GM21515 (cell line): ENCODE measurements around the gene ELAVL1.

ENCODE experiments used
- ATAC-seq: cut with Tn5 transposase; IDR thresholded peaks from one replicate; pipeline ENCODE4 v1.9.1; 2021; ENCODE audit not compliant: unreplicated experiment

The ELAVL1 gene

DNA sequence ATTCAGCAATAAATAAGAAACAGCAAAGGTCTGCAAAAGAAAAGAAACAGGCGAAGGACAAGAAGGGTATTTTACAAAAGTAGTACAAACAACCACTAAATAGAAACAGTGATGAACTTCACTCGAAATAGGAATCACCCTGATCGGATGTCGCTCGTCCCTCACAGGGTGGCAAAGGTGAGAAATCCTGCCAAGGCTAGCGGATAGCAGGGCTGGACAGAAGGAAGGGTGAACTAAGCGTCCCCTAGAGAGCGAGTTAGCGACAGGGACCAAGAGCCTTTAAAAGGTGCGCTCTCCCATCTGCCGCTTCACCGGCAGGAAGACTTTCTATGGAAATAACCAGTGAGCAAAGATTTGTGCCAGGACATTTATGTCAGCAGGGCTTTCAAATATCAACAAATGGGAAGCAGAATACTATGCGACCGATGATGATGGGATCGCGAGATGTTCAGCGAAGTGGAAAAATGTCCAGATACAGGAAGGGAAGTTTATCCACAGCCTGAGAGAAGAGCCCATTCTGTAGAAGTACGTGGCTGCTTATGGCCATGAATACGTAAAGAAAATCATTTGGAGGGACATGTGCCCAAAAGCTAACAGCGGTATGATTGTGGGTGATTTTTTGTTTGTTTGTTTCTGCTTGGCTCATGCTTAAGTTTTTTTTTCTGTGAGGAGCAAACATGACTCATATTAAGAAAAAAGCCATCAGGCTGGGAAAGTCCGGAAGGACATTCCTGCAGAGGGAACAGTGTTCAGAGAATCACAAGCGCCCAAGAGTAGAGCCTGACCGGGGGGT is 18.9 kb downstream of the ELAVL1 start:
- no peak for ATAC-seq

DNA sequence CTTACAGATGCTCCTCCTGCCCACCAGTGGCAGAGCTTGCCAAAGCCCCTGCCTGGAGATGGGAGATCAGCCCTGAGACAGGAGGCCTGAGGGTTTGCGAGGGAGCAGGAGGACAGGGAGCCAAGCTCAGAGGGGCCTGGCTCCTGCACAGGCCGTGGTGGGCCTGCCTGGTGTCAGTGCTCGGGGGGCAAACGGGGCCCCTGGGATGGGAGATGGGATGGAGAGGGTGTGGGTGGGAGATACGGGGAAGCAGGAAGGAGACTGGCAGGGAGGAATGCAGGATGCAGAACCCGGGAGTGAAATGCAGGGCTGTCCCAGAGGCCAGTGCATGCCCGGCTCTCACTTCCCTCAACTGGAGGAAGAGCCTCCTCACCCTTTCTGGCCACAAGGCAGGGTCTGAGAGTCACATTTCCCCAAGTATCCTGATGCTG is 19.9 kb downstream of the ELAVL1 start:
- ATAC-seq = no peak

DNA sequence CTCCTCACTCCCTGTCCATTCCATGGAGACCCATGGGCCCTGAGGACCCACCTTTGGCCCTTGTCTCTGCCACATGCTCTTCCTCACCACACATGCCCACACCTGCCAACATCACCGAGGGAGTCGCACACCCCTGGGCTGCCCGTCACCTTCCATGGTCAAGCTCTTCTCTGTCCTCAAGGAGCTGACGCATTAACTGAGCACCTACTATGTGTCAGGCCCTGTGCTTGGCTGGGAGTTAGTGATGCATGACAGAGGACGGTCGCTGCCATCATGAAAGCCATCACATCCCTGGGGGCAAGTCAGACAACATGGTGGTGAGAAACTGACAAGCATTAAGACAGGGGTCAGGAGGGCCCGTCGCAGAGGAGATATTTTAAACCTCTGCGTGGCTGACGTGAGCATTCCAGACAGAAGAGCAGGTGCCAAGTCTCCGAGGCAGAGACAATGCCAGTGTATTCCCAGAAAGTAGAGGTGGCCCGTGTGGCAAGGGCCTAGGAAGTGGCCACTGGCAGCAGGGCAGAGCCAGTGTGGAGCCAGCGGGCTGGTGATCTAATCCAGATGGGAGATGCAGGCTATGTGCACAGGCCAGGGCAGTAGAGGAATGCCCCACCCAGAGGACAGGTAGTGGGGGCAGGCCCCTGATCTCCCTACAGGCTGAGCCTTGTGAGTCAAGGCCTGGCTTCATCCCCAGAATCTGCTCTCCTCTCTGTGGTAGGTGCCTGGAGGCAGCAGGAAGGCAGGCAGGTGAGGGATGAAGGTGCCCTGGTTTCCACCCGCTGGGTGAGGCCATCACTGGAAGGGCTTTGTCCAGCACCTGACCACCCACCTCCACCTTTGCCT is 21.2 kb downstream of the ELAVL1 start:
- ATAC-seq = no peak

DNA sequence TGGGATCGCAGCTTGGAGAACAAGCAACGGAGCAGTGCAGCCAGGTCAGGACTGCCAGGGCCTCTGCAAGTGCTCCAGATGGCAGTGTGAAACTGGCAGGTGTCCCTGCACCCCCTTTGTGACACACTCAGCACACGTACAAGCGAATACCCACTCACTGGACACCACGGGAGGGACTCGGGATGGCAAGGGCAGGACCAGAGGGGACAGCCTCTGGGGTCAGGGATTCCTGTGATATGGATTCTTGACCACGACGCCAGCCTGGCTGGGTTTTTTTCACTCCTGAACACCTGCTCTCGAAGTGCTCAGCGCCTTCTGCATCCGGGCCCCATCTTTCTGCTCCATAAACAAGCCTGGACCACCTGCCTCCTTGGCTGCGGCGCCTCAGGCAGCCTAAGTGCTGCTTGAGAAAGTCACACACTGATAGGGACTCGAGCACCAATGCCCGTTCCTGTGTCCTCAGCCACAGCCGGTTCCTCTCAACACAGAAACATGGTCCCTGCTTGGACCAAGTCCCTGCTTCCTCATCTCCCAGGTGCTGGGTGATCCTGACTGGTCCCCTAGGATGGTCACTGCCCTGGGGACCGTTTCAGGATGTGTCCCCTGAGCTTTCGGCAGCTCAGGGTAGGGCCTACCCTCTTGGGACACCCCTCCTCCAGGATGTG is 22.0 kb downstream of the ELAVL1 start:
- no peak for ATAC-seq

DNA sequence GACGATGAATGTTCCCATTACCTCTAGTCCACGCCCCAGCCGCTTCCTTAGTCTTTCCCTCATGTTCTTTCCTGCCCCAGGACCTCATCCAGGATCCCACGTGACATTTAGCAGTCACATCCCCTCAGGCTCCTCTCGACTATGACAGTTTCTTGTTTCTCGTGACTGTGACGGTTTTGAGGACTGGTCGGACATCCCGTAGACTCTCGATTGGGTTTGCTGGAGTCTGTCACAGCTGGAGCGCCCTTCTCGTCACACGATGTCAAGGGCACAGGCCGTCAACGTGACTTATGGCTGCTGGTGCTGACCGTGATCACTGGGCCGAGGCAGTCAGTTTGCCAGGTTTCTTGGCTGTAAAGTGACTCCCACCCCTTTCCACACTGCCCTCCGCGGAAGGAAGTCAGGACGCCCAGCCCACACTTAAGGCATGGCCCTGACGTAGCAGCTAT is 22.8 kb downstream of the ELAVL1 start:
- ATAC-seq = no peak

DNA sequence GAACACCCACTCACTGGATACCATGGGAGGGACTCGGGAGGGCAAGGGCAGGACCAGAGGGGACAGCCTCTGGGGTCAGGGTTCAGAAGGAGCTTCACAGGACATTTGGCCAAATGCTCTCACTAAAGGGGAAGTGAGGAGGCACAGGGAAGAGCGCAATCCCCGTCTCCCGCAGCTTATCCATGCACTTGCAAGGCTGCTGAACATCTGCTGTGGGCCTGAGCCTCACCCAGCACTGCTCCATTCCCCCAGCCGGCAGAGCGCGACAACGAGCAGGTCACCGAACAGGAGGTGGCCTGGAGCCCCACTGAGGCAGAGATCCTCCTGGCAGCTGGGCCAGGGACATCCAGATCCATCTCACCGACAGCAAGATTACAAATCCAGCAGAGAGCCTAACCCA is 23.3 kb downstream of the ELAVL1 start:
- no peak for ATAC-seq

DNA sequence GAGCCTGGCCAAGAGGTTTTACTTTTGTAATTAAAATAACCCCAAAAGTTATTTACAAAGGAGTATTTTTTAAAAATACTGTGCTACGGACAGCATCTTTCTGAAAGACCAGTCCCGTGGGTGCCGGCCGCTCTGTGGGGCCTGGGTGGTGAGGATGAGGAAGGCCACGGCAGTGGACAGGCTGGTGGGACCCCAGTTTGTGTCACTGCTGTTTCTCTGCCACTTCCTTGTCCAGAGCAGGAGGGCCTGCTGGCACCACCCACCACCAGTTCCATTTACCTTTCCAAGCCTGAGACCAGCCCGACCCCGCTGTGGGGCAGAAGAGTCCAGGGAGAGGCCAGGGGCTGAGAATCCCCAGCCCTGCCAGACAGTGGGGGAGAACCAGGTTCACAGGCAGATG is 23.8 kb downstream of the ELAVL1 start:
- no peak for ATAC-seq

DNA sequence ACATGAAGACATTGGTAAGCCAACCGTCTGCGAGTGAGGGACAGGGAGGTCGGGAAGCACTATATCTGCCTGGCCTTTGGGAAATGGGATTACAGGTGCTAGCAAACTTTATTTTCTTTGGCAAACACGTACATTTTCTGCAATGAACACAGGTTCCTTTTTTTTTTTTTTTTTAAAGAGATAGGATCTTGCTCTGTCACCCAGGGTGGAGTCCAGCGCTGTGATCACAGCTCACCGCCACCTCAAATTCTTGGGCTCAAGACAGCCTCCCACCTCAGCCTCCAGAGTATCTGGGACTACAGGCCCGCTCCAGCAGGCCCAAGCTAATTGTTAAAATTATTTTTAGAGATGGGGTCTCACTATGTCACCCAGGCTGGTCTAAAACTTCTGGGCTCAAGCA is 24.2 kb downstream of the ELAVL1 start:
- no peak for ATAC-seq

DNA sequence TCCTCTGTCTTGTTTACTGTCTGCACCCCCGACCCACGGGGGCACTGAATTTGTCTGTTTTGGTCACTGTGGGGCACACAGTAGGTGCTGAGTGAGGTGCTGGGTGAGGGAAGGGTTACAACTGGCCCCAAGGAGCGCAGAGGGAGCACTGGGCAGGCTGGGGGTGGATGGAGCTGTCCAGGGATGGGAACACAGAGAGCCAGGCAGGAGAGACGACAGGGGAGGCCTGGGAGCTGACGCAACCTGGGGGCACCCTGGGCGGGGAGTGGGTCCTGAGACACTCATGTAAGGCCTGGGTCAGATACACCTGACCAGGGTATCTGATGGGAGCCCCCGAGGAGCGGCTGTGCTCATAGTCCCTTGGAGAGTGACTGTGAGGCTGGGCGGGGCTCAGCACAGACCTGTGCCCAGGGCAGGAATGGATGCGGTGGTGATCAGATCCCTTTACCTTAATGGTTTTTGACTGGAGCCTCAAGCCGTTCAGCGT is 24.8 kb downstream of the ELAVL1 start:
- no peak for ATAC-seq

DNA sequence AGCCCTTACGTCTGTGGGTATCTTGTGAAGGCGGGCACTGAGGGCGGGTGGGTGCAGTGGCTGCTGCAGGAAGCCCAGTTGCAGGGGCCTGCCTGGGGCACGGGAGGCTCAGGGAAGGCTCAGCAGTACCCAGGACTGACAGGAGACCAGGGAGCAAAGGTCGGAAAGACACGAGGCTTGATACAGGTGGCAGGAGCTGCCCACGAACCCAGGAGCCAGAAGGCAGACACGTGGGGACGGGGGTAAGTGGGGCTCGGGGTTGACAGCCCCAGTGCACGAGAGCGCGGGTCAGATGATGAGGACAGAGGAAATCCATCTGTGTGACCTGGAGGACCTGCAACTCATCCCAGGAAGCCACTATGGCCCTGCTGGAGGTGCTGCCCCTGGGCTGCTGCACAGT is 25.3 kb downstream of the ELAVL1 start:
- no peak for ATAC-seq

DNA sequence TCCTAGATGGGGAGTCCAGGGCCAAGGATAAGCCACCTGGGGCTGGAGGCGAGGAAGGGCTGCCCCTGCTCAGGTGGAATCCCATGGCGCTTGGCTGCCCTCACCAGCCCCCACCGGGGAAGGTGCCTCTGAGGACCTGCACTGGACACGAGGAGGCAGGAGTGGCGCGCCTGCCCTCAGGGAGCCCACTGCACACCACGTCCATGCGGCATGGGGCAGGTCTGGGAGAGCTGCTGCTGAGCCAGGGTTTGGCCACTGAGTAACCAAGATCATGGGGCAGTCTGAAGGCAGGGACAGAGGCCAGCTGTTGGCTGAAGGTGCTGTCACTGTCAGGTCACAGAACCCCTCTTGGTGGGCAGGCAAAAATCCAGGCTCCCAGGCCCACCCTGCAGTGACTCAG is 25.9 kb downstream of the ELAVL1 start:
- ATAC-seq = no peak

DNA sequence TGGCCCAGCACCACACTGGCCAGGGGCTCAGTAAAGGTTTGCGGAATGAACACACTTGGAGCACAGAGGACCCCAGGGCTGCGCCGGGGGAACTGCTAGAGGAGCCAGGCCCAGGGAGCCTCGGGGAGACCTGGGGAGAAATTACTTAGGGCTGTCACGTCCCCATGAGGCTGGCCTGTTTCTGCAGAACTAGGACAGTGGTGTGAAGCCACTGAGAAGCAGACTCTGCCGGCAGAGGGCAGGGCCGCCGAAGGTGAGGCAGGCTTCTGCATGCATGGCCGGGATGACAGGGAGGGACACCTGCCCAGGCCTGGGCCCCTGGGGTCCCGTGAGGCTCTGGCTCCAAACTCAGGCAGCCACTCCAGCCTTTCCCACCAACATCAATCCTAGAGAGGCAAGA is 26.4 kb downstream of the ELAVL1 start:
- no peak for ATAC-seq

DNA sequence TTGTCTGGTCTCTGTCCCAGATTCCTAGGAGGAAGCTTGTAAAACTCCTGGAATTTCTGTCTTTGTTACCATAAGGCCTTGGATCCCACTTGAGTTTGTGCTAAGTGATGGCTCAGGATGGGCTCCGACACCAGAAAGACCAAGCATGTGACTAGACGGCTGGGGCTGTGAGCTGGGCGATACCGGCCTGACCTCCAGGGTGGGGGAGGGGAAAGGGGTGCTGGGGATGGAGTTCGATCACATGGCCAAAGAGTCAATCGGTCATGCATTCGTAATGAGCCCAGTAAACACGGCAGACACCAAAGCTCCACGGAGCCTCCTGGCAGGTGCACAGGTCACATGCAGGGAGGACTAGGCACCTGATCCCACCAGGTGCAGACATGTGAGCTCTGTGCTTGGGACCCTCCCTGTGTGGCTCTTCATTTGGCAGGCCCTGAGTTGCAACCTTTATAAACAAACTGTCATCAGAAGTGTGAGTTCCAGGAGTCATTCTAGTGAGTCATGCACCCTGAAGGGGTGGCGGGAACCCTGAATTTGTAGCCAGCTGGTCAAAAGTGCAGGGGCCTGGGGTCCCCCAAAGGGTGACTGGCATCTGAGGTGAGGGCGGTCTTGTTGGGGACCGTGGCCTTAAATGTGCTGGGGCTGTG is 27.1 kb downstream of the ELAVL1 start:
- ATAC-seq = no peak

DNA sequence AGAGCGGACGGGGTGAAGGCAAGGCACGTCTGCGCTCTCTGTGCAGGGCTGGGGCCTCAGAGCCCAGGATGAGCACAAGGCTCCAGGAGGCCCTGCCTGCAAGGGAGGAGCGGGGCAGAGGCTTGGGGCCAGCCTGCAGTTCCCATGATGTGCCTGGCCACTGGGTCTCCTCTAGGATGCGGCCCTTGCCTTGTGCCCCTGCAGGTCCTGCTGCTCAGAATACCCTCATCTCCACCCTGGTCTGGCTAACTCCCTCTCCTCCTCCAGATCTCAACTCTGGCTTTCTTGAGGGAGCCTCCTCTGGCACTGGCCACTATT is 27.8 kb downstream of the ELAVL1 start:
- no peak for ATAC-seq

DNA sequence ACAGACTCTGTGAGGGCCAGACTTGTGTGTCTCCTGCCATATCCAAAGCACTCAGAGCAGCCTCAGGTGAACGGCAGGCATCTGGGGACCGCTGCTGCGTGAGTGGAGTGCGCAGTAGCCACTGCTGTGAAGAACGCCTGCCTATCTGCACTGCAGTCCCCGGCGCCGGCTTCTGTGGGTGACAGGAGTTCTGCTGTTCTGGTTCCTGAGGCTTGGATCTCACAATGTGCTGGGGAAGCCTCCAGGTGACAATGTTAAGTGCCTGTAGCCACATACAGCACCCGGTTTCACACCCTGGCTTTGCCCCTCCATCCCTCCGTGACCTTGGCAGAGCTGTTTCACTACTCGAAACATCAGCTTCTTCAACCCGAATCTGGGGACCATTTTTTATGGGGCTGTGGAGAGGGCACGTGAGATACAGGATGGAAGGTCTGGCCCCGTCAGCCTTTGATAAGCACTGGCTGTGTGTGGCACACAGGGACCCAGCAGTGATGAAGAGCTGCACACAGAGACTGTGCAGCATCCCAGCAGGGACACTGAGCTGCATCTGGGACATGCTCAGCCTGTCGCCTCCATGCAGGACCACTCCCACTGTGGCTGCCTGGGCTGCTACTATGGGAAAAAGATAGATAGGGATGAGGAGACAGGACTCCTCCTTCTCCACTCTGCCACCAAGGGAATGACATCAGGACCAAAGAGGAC is 28.3 kb downstream of the ELAVL1 start:
- no peak for ATAC-seq

DNA sequence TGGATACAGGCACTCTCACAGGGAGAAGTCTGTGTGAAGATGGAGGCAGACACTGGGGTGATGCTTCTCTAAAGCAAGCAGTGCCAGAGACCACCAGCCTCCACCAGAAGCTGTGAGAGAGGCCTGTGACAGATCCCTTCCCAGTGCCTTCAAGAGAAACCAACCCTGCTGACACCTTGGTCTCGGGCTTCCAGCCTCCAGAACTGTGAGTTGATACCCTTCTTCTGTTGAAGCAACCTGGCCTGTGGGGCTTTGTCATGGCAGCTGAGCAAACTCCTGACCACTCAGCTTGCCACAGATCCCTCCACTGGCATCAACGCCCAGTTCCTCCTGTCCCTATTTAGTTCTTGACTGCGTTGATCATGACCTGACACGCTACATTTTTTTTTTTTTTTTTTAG is 29.0 kb downstream of the ELAVL1 start:
- no peak for ATAC-seq

DNA sequence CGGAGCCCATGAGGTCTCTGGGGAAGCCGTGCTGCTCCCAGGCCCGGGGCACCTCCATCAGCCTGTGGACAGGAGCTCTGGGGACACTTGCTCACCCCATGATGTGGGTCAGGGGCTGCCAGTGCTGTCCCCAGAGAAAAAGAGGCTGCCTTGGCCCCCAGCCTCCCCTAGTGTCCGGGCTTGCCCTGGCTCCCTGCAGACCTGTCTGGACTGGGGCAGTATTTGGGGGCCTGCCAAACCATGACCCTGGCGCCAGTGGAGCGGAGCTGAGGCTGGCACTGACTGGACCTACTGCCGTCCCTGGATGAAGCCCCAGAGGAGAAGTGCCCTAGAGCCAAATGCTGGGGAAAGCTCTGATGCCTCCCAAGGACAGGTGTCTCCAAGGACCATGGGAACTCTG is 30.4 kb downstream of the ELAVL1 start:
- no peak for ATAC-seq

DNA sequence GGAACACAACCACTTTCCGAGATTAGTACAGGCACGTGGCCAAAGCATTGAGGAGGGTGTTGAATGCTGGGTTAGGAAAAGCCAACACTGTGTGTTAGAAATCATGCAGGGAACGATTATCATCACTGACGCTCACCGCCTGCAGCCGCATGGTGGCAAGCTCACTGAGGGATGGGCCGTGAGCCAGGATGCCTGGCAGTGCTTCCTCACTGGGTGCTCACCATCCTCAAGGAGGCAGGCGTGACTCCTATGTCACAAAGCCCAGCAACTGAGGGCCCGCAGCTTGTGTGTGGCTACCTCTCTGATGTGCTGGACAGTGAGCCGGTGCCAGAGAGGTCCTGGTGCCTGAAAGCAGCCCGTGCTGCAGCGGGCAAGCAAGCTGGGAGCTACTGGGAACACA is 31.6 kb downstream of the ELAVL1 start:
- ATAC-seq = no peak

DNA sequence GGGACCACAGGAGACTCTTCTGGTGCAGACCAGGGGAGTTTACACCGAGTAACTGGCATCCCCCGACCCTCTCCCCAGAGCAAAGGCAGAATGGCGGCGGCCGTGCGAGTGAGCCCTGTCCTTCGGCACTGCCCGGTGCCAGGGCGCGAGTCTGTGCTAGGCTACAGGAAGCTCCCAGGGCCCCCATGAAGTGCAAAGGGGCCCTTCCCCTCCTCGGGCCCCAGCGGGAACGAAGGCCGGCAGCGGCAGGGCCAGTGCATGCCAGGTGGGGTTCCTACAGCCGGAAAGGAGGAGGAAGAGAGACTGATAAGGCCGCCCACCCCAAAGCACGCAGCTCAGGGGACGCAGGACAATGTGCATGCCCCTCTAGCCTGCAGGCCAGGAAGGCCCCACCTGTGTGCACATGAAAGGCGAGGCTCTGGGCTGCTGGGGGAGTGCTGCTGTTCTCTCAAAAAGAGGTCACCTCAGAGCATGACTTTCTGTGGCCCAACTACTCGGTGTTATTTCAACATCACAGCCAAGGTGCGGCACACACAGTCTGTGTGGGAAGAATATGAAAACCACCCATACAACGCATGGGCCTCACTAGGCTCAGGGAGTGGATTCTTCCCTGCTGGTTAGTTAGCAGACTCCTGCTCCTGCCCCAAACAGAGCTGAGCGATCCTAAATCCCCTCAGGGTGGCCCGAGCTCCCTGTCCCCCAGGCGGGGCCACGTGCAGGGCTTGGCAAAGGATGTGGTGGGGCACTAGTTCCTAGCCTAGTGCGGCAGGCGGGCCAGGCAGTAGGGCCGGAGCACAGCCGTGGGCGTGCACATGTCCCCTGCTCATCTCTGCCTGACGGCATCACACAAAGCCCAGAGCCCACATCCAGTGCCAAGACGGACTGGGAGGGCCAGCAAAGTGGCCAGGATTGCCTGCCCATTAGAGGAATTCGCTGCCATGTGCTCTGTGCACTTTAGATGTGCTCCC is 33.6 kb downstream of the ELAVL1 start:
- ATAC-seq = no peak
